Stimulated activated CD8-positive, alpha-beta memory T cell treated with anti-CD3 and anti-CD28 coated beads, Interleukin-7, amount 100 ng/mL, for 1 hour (primary cell): ENCODE results near the gene MUC5AC.
"Not testable (repeated sequence)": the region's sequence is repeated elsewhere in the genome, so short reads cannot be mapped to it uniquely, and the experiment has no call there.

ENCODE experiments used
- DNase-seq, 2 donors: peaks; one replicate each; pipeline ENCODE4 v3.0.0-alpha.2; 2020; ENCODE audit warnings: low read depth in 2 of 2

MUC5AC gene

DNA sequence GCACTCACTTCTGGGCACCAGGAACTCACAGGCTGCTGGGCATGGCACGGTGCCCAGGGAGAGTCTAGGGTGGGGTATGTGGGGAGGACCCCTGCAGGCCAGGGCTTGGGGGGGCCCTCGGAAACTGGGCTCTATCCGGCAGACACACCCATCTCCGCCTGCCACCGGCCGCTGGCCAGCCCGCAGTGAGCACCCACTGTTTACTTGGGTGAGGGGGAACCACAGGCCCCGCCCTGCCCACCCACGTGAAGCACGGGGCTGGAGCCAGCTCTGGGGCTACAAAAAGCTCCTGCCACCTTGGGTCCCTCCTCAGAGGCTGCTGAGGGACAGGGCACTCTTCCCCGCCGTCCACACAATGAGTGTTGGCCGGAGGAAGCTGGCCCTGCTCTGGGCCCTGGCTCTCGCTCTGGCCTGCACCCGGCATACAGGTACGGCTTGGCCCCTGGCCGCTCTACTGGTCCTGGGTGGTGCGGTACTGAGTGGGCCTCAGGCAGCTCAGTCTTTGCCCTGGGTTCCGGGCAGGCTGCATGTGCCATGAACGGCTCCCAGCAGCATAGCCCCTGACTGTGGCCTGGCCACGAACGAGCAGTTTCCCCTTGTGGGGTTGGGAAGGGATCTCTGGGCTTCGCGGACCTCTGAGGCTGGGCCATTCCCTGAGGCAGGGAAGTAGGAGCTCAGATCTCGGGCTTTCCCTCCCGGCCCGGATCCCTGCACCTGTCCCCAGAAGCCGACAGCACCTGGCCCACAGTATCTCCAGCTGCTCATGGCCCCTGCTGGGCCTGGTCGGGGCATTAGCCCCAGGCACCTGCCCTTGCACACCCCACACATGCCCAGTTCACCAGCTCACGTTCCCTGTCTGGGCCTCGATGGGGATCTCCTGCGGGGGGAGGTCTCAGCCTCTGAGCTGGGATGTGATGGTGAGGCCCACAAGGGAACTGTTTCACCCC, at the start of gene MUC5AC:
TSS of gene MUC5AC (plus strand) at position 309 of the 947 bp plus-strand sequence. CDS start at position 356, 47 bp downstream.
- no peak for DNase-seq

DNA sequence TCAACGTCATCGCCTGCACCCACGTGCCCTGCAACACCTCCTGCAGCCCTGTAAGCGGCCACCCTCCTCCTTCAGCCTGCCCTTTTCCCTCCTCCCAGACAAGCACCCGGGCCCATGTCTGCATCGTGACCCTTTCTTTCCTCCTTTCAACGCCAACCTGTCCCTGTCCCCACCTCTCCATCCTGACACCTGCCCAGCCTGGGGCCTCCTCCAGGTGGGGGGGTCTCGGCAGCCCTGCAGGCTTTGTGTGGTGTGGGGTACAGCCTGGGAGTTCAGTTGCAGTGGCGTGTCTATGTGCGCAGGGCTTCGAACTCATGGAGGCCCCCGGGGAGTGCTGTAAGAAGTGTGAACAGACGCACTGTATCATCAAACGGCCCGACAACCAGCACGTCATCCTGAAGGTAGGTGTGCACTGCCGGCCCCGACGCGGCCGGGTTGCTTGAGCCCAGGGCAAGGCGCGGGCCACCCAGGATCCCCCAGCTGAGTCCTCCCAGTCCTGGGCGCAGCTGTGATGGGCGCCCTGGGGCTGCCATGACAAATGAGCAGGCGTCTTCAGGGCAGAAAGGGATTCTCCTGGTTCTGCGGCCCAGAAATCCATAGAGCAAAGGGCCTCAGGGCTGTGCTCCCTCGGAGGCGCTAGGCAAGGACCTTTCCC, 49.4 kb upstream of the MUC5AC start:
- no peak for DNase-seq

GRCh38 chr11:1109101-1109917, 48.4 kb upstream of the MUC5AC start:
- no peak for DNase-seq

DNA sequence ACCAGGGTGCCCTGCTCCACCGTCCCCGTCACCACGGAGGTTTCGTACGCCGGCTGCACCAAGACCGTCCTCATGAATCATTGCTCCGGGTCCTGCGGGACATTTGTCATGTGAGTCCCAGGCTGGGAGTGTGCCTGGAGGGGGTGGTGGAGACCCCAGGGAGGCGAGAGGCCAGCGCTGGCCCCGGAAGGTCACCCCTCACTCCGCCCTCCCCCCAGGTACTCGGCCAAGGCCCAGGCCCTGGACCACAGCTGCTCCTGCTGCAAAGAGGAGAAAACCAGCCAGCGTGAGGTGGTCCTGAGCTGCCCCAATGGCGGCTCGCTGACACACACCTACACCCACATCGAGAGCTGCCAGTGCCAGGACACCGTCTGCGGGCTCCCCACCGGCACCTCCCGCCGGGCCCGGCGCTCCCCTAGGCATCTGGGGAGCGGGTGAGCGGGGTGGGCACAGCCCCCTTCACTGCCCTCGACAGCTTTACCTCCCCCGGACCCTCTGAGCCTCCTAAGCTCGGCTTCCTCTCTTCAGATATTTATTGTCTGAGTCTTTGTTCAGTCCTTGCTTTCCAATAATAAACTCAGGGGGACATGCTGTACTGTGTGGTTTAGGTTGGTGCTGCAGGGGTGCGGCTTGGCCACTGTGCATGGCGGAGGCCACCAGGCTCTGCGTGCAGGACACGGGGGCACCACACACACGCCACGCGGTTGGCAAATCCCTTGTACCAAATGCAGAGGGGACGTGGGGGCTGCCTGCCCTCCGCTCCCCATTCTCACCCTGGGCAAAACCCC, 47.6 kb upstream of the MUC5AC start:
- no peak for DNase-seq

- no peak for DNase-seq
These were observed 46.1 kb upstream of the MUC5AC start for GRCh38 chr11:1111545-1112212.

- no peak for DNase-seq
These were observed 45.2 kb upstream of the MUC5AC start for GRCh38 chr11:1112351-1113191.

GRCh38 chr11:1113405-1114201, 44.1 kb upstream of the MUC5AC start:
- no peak for DNase-seq

DNA sequence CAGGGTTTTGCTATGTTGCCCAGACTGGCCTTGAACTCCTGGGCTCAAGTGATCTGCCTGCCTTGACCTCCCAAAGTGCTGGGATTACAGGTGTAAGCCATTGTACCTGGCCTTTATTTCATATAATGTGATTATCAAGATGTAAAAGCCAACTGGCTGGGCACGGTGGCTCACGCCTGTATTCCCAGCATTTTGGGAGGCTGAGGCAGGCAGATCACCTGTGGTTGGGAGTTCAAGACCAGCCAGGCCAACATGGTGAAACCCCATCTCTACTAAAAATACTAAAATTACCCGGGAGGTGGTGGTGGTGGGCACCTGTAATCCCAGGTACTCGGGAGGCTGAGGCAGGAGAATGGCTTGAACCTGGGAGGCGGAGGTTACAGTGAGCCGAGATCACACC, 42.5 kb upstream of the MUC5AC start:
- not testable (repeated sequence) for DNase-seq

GRCh38 chr11:1116104-1116503, 41.6 kb upstream of the MUC5AC start:
- DNase-seq, result no peak

- no peak for DNase-seq
These were observed 40.9 kb upstream of the MUC5AC start for GRCh38 chr11:1116666-1117390.

GRCh38 chr11:1117992-1118391, 39.8 kb upstream of the MUC5AC start:
- DNase-seq, result no peak

DNA sequence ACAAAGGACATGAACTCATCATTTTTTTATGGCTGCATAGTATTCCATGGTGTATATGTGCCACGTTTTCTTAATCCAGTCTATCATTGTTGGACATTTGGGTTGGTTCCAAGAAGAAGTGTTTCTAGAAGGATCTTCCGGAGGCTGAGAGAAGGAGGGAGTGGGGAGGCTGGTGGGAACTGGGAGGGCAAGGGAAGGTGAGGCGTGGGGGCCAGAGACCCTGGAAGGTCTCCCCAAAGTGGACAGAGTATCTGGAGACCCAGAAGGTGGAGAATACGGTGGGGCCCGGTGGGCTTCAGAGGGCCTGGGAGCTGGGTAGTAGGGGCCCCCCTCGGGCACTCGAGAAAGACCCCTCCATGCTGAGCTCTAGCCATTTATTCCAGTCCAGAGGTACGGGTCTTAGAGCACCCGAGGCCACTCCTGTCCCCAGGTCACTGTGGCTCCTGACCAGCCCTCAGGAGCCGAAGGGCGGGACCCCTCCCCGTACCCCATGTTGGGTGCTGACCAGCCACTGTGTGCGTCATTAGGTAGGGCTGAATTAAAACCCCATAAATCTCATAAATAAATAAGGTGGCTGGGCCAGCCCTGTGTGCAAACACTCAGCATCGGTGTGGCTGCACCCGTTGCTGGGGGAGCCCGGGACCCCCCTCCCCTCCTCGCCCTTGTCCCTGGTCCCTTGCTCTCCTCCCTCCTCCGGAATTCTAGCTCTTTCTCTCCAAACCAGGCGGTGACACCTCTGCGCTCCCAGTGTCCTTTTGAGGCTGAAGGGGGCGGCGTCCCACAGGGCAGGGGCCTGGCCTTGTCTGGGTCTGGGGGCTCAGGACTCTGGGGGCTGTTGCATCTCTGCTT, 38.8 kb upstream of the MUC5AC start:
- DNase-seq, result no peak

DNA sequence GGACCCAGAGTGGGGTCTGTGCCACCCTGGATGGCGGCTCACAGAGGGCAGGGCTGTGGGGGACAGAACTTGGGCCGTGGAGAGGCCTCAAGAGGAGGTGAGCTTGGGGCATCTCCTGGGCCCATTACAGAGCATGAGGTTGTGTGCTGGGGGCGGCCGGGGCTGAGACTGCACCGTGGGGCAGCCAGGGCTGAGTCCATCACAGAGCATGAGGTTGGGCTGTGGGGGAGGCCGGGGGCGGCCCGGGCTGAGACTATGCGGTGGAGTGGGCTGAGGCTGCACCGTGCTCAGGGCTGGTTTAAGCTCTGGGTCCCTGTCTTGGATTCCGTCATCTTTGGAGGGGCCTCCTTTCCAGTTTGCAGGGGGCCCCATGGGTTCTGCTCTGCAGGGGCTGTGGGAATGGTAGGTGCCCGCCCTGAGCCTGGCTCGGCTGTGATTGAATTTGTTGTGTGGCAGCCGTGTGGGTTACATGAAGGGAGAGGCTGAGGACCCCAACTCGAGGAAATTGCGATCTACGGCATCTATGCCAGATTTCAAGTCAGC, 38.1 kb upstream of the MUC5AC start:
- DNase-seq, result no peak

DNA sequence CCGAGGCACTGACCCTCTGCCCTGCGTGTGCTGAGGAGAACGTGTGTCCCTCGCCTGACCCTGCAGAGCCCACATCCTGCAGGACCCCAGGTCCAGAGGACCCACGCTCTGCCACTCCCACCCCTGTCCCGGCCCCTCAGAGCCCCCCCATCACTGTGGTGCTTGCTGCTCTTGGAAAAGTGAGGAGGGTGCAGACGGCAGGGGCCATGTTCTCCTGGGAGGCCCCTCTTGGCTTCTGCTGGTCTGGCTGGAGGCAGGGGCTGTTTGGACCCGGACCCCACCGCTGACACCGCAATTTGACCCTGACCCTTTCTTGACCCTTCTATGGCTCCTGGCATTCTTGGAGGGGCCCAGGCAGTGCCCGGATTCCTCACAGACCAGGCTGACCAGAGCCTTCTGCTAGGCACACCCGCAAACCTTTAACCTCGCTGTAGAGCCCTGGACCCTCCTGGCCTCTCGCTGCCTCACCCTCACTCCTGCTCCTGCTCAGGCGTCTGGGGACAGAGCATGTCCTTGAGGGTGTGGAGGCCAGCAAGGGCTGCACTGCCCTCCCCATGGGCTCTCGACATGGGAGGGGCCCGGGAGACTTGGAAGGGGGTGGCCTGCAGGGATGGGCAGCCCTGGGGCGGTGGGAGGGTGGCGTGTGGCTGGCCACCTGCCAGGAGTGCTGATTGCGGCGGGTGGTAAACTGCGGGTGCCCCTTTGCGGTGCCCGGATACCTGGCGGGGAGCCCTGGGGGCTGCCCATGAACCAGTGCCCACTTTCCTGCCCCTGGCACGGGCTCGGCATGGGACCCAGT, 37.0 kb upstream of the MUC5AC start:
- no peak for DNase-seq

- DNase-seq, result no peak
These were observed 36.4 kb upstream of the MUC5AC start for GRCh38 chr11:1121331-1121812.
